Caco-2 (cell line): Measurements from ENCODE around the gene KCNJ12. TPM values are rescaled to one million over a fixed set of nuclear protein-coding genes. Genes with fewer than 3 reads are reported as not detected.
"Not testable (repeated sequence)": the region's sequence is repeated elsewhere in the genome, so short reads cannot be mapped to it uniquely, and the experiment has no call there.

Experiments
- BruUV-seq: library from RNA; stranded (reverse); fragments of 400-500 nt; replicated peaks from 2 replicates; lab custom pipeline; 2021; lab: Mats Ljungman, UMichigan
- CTCF ChIA-PET: fragments of 300-600 bp; sonication (Branson Sonifier 250); formaldehyde crosslinking; loops from one replicate; lab custom pipeline; 2022; ENCODE audit warnings: antibody characterized with exemption; lab: Charles Lee
- POLR2A ChIA-PET: fragments of 300-600 bp; sonication (Branson Sonifier 250); formaldehyde crosslinking; loops from one replicate; lab custom pipeline; 2022; ENCODE audit warnings: antibody characterized with exemption; lab: Charles Lee
- DNase-seq, 2 experiments: peaks; one replicate each; pipeline versions ENCODE4 v3.0.0 to v3.0.0-alpha.2; 2020 to 2022
- H3K27me3 ChIP-seq: replicated peaks from 2 replicates; pipeline ENCODE4 v1.6.0; 2011; ENCODE audit warnings: low read length; ENCODE audit not compliant: control insufficient read depth, insufficient read depth
- H3K36me3 ChIP-seq: 2 replicates; pipeline ENCODE4 v1.5.1; 2011; ENCODE audit warnings: low read length; ENCODE audit not compliant: control insufficient read depth, insufficient read depth
- H3K4me1 ChIP-seq: fragments of 250-450 bp; sonication (Bioruptor Pico); 2 replicates; pipeline ENCODE4 v1.5.1; 2020; ENCODE audit warnings: mild to moderate bottlenecking
- H3K4me3 ChIP-seq: 2 replicates; pipeline ENCODE4 v1.5.1; 2011; ENCODE audit warnings: low read depth, mild to moderate bottlenecking, control low read depth, low read length
- H3K9me3 ChIP-seq: fragments of 250-450 bp; sonication (Bioruptor Pico); 2 replicates; pipeline ENCODE4 v1.5.1; 2020; ENCODE audit warnings: mild to moderate bottlenecking, moderate library complexity
- H3K27ac Mint-ChIP-seq: one replicate; pipeline ENCODE4 v1.8.0; 2022; ENCODE audit warnings: mixed read lengths; ENCODE audit not compliant: unreplicated experiment
- H3K27me3 Mint-ChIP-seq: one replicate; pipeline ENCODE4 v1.8.0; 2022; ENCODE audit warnings: mixed read lengths; ENCODE audit not compliant: insufficient read depth, unreplicated experiment
- H3K36me3 Mint-ChIP-seq: one replicate; pipeline ENCODE4 v1.8.0; 2022; ENCODE audit warnings: mild to moderate bottlenecking, mixed read lengths; ENCODE audit not compliant: insufficient read depth, unreplicated experiment
- H3K4me1 Mint-ChIP-seq: one replicate; pipeline ENCODE4 v1.8.0; 2022; ENCODE audit warnings: low read depth, mixed read lengths; ENCODE audit not compliant: unreplicated experiment
- H3K4me3 Mint-ChIP-seq: one replicate; pipeline ENCODE4 v1.8.0; 2022; ENCODE audit warnings: mild to moderate bottlenecking, moderate library complexity, mixed read lengths; ENCODE audit not compliant: unreplicated experiment
- H3K9me3 Mint-ChIP-seq: one replicate; pipeline ENCODE4 v1.8.0; 2022; ENCODE audit warnings: mixed read lengths; ENCODE audit not compliant: unreplicated experiment
- intact Hi-C: fragments of 100-400 bp; cut with micrococcal nuclease; formaldehyde crosslinking; loops from one replicate; pipeline ENCODE4 v1.10.0; 2022; ENCODE audit not compliant: unreplicated experiment
- total RNA-seq: library from RNA; stranded (reverse); gene quantifications from 2 replicates; pipeline ENCODE4 v1.2.3, GENCODE V29; 2022
- TF ChIP-seq, protein P1 (sequence below), 2 experiments: fragments of 200-600 bp in 1 of 2; IDR thresholded peaks; 1 replicate in 1 of 2; 2 replicates in 1 of 2; pipeline versions ENCODE4 v1.5.1 to v1.8.0; 2011 to 2022; ENCODE audit warnings: antibody characterized with exemption in 1 of 2, control low read depth in 1 of 2, inconsistent platforms in 1 of 2, low read depth in 1 of 2, low read length in 1 of 2, mild to moderate bottlenecking in 1 of 2, moderate library complexity in 1 of 2; ENCODE audit not compliant: insufficient read depth in 1 of 2, severe bottlenecking in 1 of 2, unreplicated experiment in 1 of 2

The KCNJ12 gene
- total RNA-seq, 1 experiment from 2014 or later, result 0.07 TPM

DNA sequence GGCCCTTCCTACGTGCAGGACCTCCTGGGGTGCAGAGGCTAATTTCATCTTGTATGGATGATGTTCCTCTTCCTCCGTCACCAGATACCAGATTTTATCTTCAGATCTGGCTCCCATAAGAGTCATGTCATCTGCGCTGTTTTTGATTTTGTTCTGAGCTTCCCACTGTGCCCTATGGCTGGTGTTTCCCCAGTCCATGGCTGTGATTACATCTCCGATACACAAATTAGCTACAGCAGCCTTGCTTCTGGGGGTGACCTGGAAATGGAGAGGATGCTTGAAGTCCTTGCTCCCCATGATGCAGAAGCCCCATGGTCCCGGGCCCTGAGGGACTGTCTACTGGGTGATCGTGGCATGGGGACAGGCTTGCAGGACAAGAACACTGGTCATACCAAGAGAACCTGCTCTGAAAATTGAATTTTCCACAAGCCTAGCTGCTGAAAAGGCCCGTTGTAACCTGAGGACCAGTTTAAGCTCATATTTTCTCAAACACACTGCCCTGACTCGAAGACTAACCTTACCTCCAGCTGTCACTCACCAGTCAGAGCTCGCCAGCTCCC is 69.0 kb downstream of the KCNJ12 start:
- no peaks in the 10 kb centered on the region for H3K27me3 ChIP-seq
- no peak for DNase-seq
- no TSS peak for BruUV-seq
- TF ChIP-seq, protein P1, sequence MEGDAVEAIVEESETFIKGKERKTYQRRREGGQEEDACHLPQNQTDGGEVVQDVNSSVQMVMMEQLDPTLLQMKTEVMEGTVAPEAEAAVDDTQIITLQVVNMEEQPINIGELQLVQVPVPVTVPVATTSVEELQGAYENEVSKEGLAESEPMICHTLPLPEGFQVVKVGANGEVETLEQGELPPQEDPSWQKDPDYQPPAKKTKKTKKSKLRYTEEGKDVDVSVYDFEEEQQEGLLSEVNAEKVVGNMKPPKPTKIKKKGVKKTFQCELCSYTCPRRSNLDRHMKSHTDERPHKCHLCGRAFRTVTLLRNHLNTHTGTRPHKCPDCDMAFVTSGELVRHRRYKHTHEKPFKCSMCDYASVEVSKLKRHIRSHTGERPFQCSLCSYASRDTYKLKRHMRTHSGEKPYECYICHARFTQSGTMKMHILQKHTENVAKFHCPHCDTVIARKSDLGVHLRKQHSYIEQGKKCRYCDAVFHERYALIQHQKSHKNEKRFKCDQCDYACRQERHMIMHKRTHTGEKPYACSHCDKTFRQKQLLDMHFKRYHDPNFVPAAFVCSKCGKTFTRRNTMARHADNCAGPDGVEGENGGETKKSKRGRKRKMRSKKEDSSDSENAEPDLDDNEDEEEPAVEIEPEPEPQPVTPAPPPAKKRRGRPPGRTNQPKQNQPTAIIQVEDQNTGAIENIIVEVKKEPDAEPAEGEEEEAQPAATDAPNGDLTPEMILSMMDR (IDR thresholded peaks at IDR 0.05; ENCODE audit: insufficient read depth in 1 of 2, low read depth in 1 of 2, low read length in 1 of 2, severe bottlenecking in 1 of 2, unreplicated experiment in 1 of 2), result no peak
- Mint-ChIP-seq H3K27me3 (peaks cover 12% of the 10 kb centered on the region), H3K9me3 (no peaks in the 10 kb centered on the region), H3K36me3 (no peaks in the 10 kb centered on the region), H3K4me3 (no peak overlapping the region), H3K4me1 (no peaks in the 10 kb centered on the region), H3K27ac (no peak overlapping the region)
- H3K4me1 ChIP-seq, result no peaks in the 10 kb centered on the region
- POLR2A ChIA-PET, result no interaction called here
- CTCF ChIA-PET, result no interaction called here
- no peak overlapping the region for H3K4me3 ChIP-seq
- H3K9me3 ChIP-seq, result no peaks in the 10 kb centered on the region
- H3K36me3 ChIP-seq, result no peaks in the 10 kb centered on the region
- intact Hi-C loops, result no loop called here

DNA sequence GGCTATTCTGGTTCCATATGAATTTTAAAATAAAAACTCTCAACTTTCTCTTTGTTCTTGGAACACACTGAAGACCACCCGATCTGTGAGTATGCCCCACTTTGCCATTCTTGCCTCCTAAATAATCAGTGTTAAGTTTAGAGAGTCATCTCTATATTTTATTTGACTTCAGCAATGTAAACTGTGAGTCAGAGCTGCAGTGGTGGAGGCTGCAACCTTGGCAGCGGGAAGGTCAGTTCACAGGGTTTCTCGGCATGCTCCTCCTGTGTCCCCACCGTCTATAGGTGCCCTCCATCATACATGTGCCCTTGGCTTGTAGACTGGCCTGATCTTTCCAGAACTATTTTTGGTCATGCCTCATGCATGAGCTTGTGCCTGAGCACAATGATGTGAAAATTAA is 71.4 kb downstream of the KCNJ12 start:
- POLR2A ChIA-PET, result not testable (repeated sequence)

DNA sequence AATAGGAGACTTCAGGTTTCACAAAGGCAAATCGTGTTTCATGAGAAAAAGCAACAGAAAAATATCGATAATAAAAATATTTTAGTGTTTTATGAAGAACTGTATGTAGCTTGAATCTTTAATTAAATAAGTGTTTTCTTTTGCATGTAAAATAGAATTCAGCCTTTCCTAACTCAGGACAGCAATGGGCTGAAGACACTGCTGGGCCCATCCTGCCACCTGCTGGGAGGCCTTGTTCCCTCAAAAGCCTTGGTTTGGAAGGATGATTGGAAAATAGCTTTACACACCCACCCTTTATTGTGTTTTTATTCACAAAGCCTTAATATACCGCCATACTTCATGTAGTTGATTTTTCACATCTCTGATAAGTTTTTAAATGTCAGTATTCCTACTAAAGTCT is 73.7 kb downstream of the KCNJ12 start:
- H3K9me3 Mint-ChIP-seq, BruUV-seq, H3K4me3 ChIP-seq, H3K9me3 ChIP-seq, H3K4me1 ChIP-seq, H3K4me1 Mint-ChIP-seq, H3K4me3 Mint-ChIP-seq, H3K36me3 Mint-ChIP-seq, DNase-seq, H3K27me3 ChIP-seq, H3K27ac Mint-ChIP-seq, H3K36me3 ChIP-seq, POLR2A ChIA-PET: not testable (repeated sequence)
- CTCF ChIA-PET, result interaction anchor here (0.7 kb wide), 1 partner anchor 215 kb away, joined by 3 read pairs; no protein-coding TSS in a partner anchor
- intact Hi-C loops, result loop anchor here (2.0 to 5.0 kb wide), 2 partner anchors 169 to 333 kb away; no protein-coding TSS in a partner anchor
- H3K27me3 Mint-ChIP-seq, result peaks cover 13% of the 10 kb centered on the region

More for the DNA sequence above, 71.4 kb downstream of the KCNJ12 start:
- DNase-seq, H3K27ac Mint-ChIP-seq, H3K4me1 ChIP-seq, H3K36me3 Mint-ChIP-seq, H3K27me3 ChIP-seq, H3K36me3 ChIP-seq, H3K4me3 Mint-ChIP-seq, H3K9me3 ChIP-seq, H3K27me3 Mint-ChIP-seq, intact Hi-C loops, BruUV-seq, H3K9me3 Mint-ChIP-seq, CTCF ChIA-PET, H3K4me3 ChIP-seq, H3K4me1 Mint-ChIP-seq: not testable (repeated sequence)

DNA sequence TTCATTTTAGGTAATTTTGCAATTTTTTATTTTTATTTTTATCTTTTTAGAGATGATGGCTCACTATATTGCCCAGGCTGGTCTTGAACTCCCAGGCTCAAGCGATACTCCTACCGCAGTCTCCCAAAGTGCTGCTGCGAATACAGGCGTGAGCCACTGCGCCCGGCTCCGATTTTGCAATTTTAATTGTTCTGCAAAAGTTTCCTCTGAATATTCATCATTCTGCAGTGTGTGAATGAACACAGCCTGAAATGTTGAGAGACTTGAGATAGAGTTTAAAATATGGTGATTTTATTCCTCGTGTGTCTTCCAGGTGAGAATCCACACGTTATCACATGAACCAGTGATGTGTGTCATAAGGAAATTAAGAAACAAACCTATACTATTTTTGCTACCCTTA is 75.8 kb downstream of the KCNJ12 start:
- no peak overlapping the region for H3K27ac Mint-ChIP-seq
- intact Hi-C loops, result loop anchor here (1.0 to 5.0 kb wide), 2 partner anchors 59 to 335 kb away; no protein-coding TSS in a partner anchor
- no peak for DNase-seq
- Histone ChIP-seq H3K36me3 (no peaks in the 10 kb centered on the region), H3K9me3 (no peaks in the 10 kb centered on the region), H3K27me3 (no peaks in the 10 kb centered on the region), H3K4me1 (no peaks in the 10 kb centered on the region), H3K4me3 (no peak overlapping the region)
- H3K9me3 Mint-ChIP-seq, result no peaks in the 10 kb centered on the region
- TF ChIP-seq, protein P1 (IDR thresholded peaks at IDR 0.05; ENCODE audit: insufficient read depth in 1 of 2, low read depth in 1 of 2, low read length in 1 of 2, severe bottlenecking in 1 of 2, unreplicated experiment in 1 of 2), result no peak
- POLR2A ChIA-PET, result no interaction called here
- no peaks in the 10 kb centered on the region for H3K36me3 Mint-ChIP-seq
- CTCF ChIA-PET, result no interaction called here
- no TSS peak for BruUV-seq
- H3K4me3 Mint-ChIP-seq, result no peak overlapping the region
- H3K4me1 Mint-ChIP-seq, result peaks cover 2% of the 10 kb centered on the region
- H3K27me3 Mint-ChIP-seq, result peaks cover 7% of the 10 kb centered on the region
